ENCODE data around the gene TUBG1. TPM values are rescaled to one million over a fixed set of nuclear protein-coding genes. Genes with fewer than 3 reads are reported as not detected.

The TUBG1 gene
- total and polyA plus RNA-seq, 10 of the 15 experiments (the other 5 are each of a cell fraction or from before 2014, with no cell fraction given), result 40.0 to 256 (median 107) TPM

- no peak for TF ChIP-seq SMAD5 (IDR thresholded peaks at IDR 0.05; ENCODE audit: low read depth)
- TF ChIP-seq RUNX3 (IDR thresholded peaks at IDR 0.05; ENCODE audit: low read length), result peak; percentile 35; the same call in 1 of the 2 replicates
- TF ChIP-seq MEF2B (IDR thresholded peaks at IDR 0.05; ENCODE audit: partially characterized antibody, poor library complexity, severe bottlenecking), result peak; percentile 88
- no peak for TF ChIP-seq YBX1 (IDR thresholded peaks at IDR 0.05)
- TF ChIP-seq CBX5 (IDR thresholded peaks at IDR 0.05; ENCODE audit: low read depth), result no peak
- TF ChIP-seq RAD51 (IDR thresholded peaks at IDR 0.05), result peak; percentile 91
- no peak for TF ChIP-seq ZNF24 (IDR thresholded peaks at IDR 0.05)
- peak; percentile 37 for TF ChIP-seq RELA (IDR thresholded peaks at IDR 0.05; ENCODE audit: borderline replicate concordance, partially characterized antibody)
- peak; percentile 13; the same call in 1 of the 2 replicates for TF ChIP-seq PKNOX1 (IDR thresholded peaks at IDR 0.05)
- TF ChIP-seq ZNF384 (IDR thresholded peaks at IDR 0.05; ENCODE audit: borderline replicate concordance, low read depth, low read length), result no peak
- TF ChIP-seq SP1 (IDR thresholded peaks at IDR 0.05; ENCODE audit: low read depth, low read length), result peak; percentile 68
- peak; percentile 60; the same call in 1 of the 2 replicates for TF ChIP-seq SIN3A (IDR thresholded peaks at IDR 0.05; ENCODE audit: low read depth, low read length)
- peak; percentile 76 for TF ChIP-seq YY1 (IDR thresholded peaks at IDR 0.05; ENCODE audit: low read depth, low read length)
- TF ChIP-seq NFYB (IDR thresholded peaks at IDR 0.05; ENCODE audit: insufficient read depth, low read depth, low read length), result peak; percentile 85
- no peak for TF ChIP-seq CHD1 (IDR thresholded peaks at IDR 0.05; ENCODE audit: low read depth, low read length)
- TF ChIP-seq NFIC (IDR thresholded peaks at IDR 0.05; ENCODE audit: low read depth, low read length), result no peak
- no peak for TF ChIP-seq EP300 (IDR thresholded peaks at IDR 0.05; ENCODE audit: borderline replicate concordance in 1 of 2, control insufficient read depth in 1 of 2, low read depth in 2 of 2, low read length in 2 of 2)
- TF ChIP-seq MTA2 (IDR thresholded peaks at IDR 0.05; ENCODE audit: low read depth), result no peak
- TF ChIP-seq ZNF592 (IDR thresholded peaks at IDR 0.05), result no peak
- no peak for TF ChIP-seq REST (IDR thresholded peaks at IDR 0.05; ENCODE audit: low read depth, low read length)
- TF ChIP-seq CBFB (IDR thresholded peaks at IDR 0.05; ENCODE audit: low read depth), result no peak
- peak; percentile 56; the same call in 1 of the 2 replicates for TF ChIP-seq DPF2 (IDR thresholded peaks at IDR 0.05)
- TF ChIP-seq CREM (IDR thresholded peaks at IDR 0.05; ENCODE audit: low read depth), result 0 out of 2 replicates have a peak, but pooled peaks have one; percentile 10
These were observed 42.5 kb upstream of the TUBG1 start, which contains the start of gene MLX (continued) for GRCh38 chr17:42566883-42567573.
